Panc1 (cell line): ENCODE results near the gene KCNN3. TPM values are rescaled to one million over a fixed set of nuclear protein-coding genes. Genes with fewer than 3 reads are reported as not detected.
A peak's percentile ranks its signal among the peaks of the same experiment; 100 is the strongest.

Experiments
- ATAC-seq: fragments of 200-7000 bp; cut with Tn5 transposase; 2 replicates; pipeline ENCODE4 v1.9.1; 2020; ENCODE audit warnings: mild to moderate bottlenecking, moderate library complexity
- BruUV-seq: library from RNA; stranded (reverse); fragments of 400-500 nt; replicated peaks from 2 replicates; lab custom pipeline; 2021; lab: Mats Ljungman, UMichigan
- CTCF ChIA-PET: fragments of 300-600 bp; sonication (Branson Sonifier 250); formaldehyde crosslinking; loops from one replicate; lab custom pipeline; 2022; ENCODE audit warnings: antibody characterized with exemption; lab: Charles Lee
- POLR2A ChIA-PET: fragments of 300-600 bp; sonication (Branson Sonifier 250); formaldehyde crosslinking; loops from one replicate; lab custom pipeline; 2022; ENCODE audit warnings: antibody characterized with exemption; lab: Charles Lee
- DNase-seq: peaks from one replicate; pipeline ENCODE4 v3.0.0-alpha.2; 2010; ENCODE audit warnings: low read depth, low spot score
- H3K27ac ChIP-seq: 2 replicates; pipeline ENCODE4 v1.5.1; 2011; ENCODE audit warnings: mild to moderate bottlenecking, low read length, inconsistent platforms
- H3K27me3 ChIP-seq: fragments of 200-500 bp; sonication (Bioruptor generic); 2 replicates; pipeline ENCODE4 v1.6.0; 2014; ENCODE audit warnings: low read length, inconsistent platforms; ENCODE audit not compliant: control insufficient read depth, insufficient read depth
- H3K36me3 ChIP-seq: fragments of 200-500 bp; sonication (Bioruptor generic); 2 replicates; pipeline ENCODE4 v1.5.1; 2014; ENCODE audit warnings: inconsistent platforms, mild to moderate bottlenecking, low read length, moderate library complexity; ENCODE audit not compliant: control insufficient read depth, insufficient read depth
- H3K4me1 ChIP-seq: 2 replicates; pipeline ENCODE4 v1.5.1; 2011; ENCODE audit warnings: inconsistent platforms, mild to moderate bottlenecking, low read length, moderate library complexity; ENCODE audit not compliant: control insufficient read depth, insufficient read depth
- H3K4me3 ChIP-seq, 2 experiments: 2 replicates each; pipeline ENCODE4 v1.5.1; 2011 to 2012; ENCODE audit warnings: low read depth in 2 of 2, low read length in 2 of 2, mild to moderate bottlenecking in 2 of 2, inconsistent platforms in 1 of 2, moderate library complexity in 1 of 2
- H3K9me3 ChIP-seq: fragments of 200-500 bp; sonication (Bioruptor generic); 2 replicates; pipeline ENCODE4 v1.5.1; 2014; ENCODE audit warnings: low read depth, mild to moderate bottlenecking, inconsistent platforms, low read length, moderate library complexity; ENCODE audit not compliant: control insufficient read depth, insufficient read depth
- POLR2AphosphoS5 ChIP-seq: IDR thresholded peaks from 2 replicates; pipeline ENCODE4 v1.6.1; 2012; ENCODE audit warnings: mild to moderate bottlenecking, low read depth, low read length, moderate library complexity
- REST ChIP-seq, 2 experiments: IDR thresholded peaks; 2 replicates each; pipeline ENCODE4 v1.6.1; 2011 to 2012; ENCODE audit warnings: low read depth in 2 of 2, control low read depth in 1 of 2, low read length in 1 of 2, mild to moderate bottlenecking in 1 of 2, moderate library complexity in 1 of 2; ENCODE audit not compliant: insufficient read depth in 1 of 2
- SIN3A ChIP-seq: IDR thresholded peaks from 2 replicates; pipeline ENCODE4 v1.6.1; 2012; ENCODE audit warnings: low read depth, mild to moderate bottlenecking, low read length, moderate library complexity, borderline replicate concordance; ENCODE audit not compliant: insufficient read depth
- TCF7L2 ChIP-seq: IDR thresholded peaks from 2 replicates; pipeline ENCODE4 v1.6.1; 2011; ENCODE audit warnings: mild to moderate bottlenecking, low read depth, low read length, inconsistent platforms
- in situ Hi-C: cut with HindIII; loops from 2 replicates; pipeline ENCODE4 v1.10.0; 2016; ENCODE audit warnings: low sequenced_read_pairs, low pct_unique_long_range_greater_than_20kb
- intact Hi-C: fragments of 100-400 bp; cut with micrococcal nuclease; formaldehyde crosslinking; loops from one replicate; pipeline ENCODE4 v1.10.0; 2022; ENCODE audit not compliant: unreplicated experiment
- total RNA-seq: library from RNA; stranded (reverse); gene quantifications from one replicate; pipeline ENCODE4 v1.2.1, GENCODE V29; 2021; ENCODE audit not compliant: unreplicated experiment
- TF ChIP-seq, protein P1 (sequence below): fragments of 450-650 bp; IDR thresholded peaks from 2 replicates; pipeline ENCODE4 v1.5.1; 2017; ENCODE audit warnings: mild to moderate bottlenecking

The KCNN3 gene
- total RNA-seq, 1 experiment from 2014 or later = 0.05 TPM

GRCh38 chr1:154901591-154901990 is 31.5 kb upstream of the KCNN3 start:
- no peak overlapping the region for H3K4me3 ChIP-seq
- intact Hi-C loops (no loop called here), in situ Hi-C loops (no loop called here)
- no peaks in the 10 kb centered on the region for H3K9me3 ChIP-seq
- CTCF ChIA-PET = no interaction called here
- TF ChIP-seq, protein P1, sequence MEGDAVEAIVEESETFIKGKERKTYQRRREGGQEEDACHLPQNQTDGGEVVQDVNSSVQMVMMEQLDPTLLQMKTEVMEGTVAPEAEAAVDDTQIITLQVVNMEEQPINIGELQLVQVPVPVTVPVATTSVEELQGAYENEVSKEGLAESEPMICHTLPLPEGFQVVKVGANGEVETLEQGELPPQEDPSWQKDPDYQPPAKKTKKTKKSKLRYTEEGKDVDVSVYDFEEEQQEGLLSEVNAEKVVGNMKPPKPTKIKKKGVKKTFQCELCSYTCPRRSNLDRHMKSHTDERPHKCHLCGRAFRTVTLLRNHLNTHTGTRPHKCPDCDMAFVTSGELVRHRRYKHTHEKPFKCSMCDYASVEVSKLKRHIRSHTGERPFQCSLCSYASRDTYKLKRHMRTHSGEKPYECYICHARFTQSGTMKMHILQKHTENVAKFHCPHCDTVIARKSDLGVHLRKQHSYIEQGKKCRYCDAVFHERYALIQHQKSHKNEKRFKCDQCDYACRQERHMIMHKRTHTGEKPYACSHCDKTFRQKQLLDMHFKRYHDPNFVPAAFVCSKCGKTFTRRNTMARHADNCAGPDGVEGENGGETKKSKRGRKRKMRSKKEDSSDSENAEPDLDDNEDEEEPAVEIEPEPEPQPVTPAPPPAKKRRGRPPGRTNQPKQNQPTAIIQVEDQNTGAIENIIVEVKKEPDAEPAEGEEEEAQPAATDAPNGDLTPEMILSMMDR = no peak
- ATAC-seq (no peak), DNase-seq (no peak)
- POLR2A ChIA-PET = no interaction called here
- no peaks in the 10 kb centered on the region for H3K27me3 ChIP-seq
- BruUV-seq = no TSS peak
- H3K4me1 ChIP-seq = no peaks in the 10 kb centered on the region
- no peak overlapping the region for H3K27ac ChIP-seq
- H3K36me3 ChIP-seq = no peaks in the 10 kb centered on the region

- H3K36me3 ChIP-seq = no peaks in the 10 kb centered on the region
- no peaks in the 10 kb centered on the region; the same call in 1 of the 2 replicates for H3K27me3 ChIP-seq
- no peak for DNase-seq
- intact Hi-C loops = no loop called here
- no TSS peak for BruUV-seq
- ChIA-PET CTCF (no interaction called here), POLR2A (no interaction called here)
- TF ChIP-seq TCF7L2 = no peak
- no peak for ATAC-seq
- no peaks in the 10 kb centered on the region for H3K9me3 ChIP-seq
- no peak overlapping the region for H3K4me3 ChIP-seq
- H3K27ac ChIP-seq = no peak overlapping the region
- in situ Hi-C loops = no loop called here
- H3K4me1 ChIP-seq = no peaks in the 10 kb centered on the region
Observed at GRCh38 chr1:154899041-154899440, 29.0 kb upstream of the KCNN3 start.

- ATAC-seq (peak; percentile 56), DNase-seq (no peak)
- H3K4me1 ChIP-seq = no peaks in the 10 kb centered on the region
- H3K9me3 ChIP-seq = no peaks in the 10 kb centered on the region
- POLR2A ChIA-PET = no interaction called here
- H3K27ac ChIP-seq = no peak overlapping the region
- peaks cover 6% of the 10 kb centered on the region; the same call in 1 of the 2 replicates for H3K27me3 ChIP-seq
- no peaks in the 10 kb centered on the region for H3K36me3 ChIP-seq
- TF ChIP-seq POLR2AphosphoS5 (no peak), REST (IDR thresholded peaks at IDR 0.05; ENCODE audit: insufficient read depth in 1 of 2, low read depth in 2 of 2, low read length in 1 of 2) (no peak), SIN3A (no peak), TCF7L2 (no peak)
- TF ChIP-seq, protein P1 = no peak
- CTCF ChIA-PET = interaction anchor here (1.1 kb wide), 1 partner anchor 47 kb away, joined by 3 read pairs; no protein-coding TSS in a partner anchor
- in situ Hi-C loops = no loop called here
- H3K4me3 ChIP-seq = no peak overlapping the region
- intact Hi-C loops = no loop called here
- BruUV-seq = no TSS peak
Observed at GRCh38 chr1:154896771-154897286, 26.7 kb upstream of the KCNN3 start.
